Gastrocnemius medialis (tissue), 4 donors: ENCODE results near the gene AMZ1. TPM values are rescaled to one million over a fixed set of nuclear protein-coding genes. Genes with fewer than 3 reads are reported as not detected.

ENCODE experiments used
- ATAC-seq, 2 donors: fragments of 150-250 bp; one replicate each; pipeline ENCODE4 v1.9.1; 2016
- DNase-seq, 2 donors: peaks; one replicate each; pipeline ENCODE4 v3.0.0-alpha.2; 2019
- H3K27ac ChIP-seq, 4 donors: fragments of 200-600 bp; sonication (generic); 1 replicate in 1 of 4; 2 replicates in 3 of 4; pipeline ENCODE4 v1.5.1; 2016 to 2018; ENCODE audit warnings: mild to moderate bottlenecking in 2 of 4, moderate library complexity in 1 of 4
- H3K27me3 ChIP-seq, 3 donors: fragments of 200-600 bp; sonication (generic) in 2 of 3; 1 replicate in 1 of 3; 2 replicates in 2 of 3; pipeline versions ENCODE4 v1.5.1 to v1.6.0; 2016 to 2019; ENCODE audit warnings: mild to moderate bottlenecking in 1 of 3, moderate library complexity in 1 of 3
- H3K36me3 ChIP-seq, 2 donors: fragments of 200-600 bp; sonication (generic) in 1 of 2; one replicate each; pipeline ENCODE4 v1.5.1; 2017 to 2018
- H3K4me1 ChIP-seq, 2 donors: fragments of 200-600 bp; sonication (generic) in 1 of 2; one replicate each; pipeline ENCODE4 v1.5.1; 2016 to 2017; ENCODE audit warnings: mild to moderate bottlenecking in 2 of 2
- H3K4me3 ChIP-seq, 4 donors: fragments of 200-600 bp; sonication (generic) in 3 of 4; 1 replicate in 1 of 4; 2 replicates in 3 of 4; pipeline ENCODE4 v1.5.1; 2016 to 2019; ENCODE audit warnings: mild to moderate bottlenecking in 2 of 4
- H3K9me3 ChIP-seq, 3 donors: fragments of 200-600 bp; sonication (generic) in 2 of 3; 1 replicate in 1 of 3; 2 replicates in 2 of 3; pipeline ENCODE4 v1.5.1; 2016 to 2019
- CTCF ChIP-seq, 5 experiments: fragments of 450-650 bp in 3 of 5; fragments of 200-600 bp in 2 of 5; sonication (generic) in 2 of 5; IDR thresholded peaks in 4 of 5; conservative IDR thresholded peaks in 1 of 5; 1 replicate in 4 of 5; 2 replicates in 1 of 5; pipeline ENCODE4 v1.5.1; 2016 to 2019; ENCODE audit warnings: antibody characterized with exemption in 5 of 5, mild to moderate bottlenecking in 3 of 5, moderate library complexity in 3 of 5
- POLR2A ChIP-seq, 2 donors: fragments of 450-650 bp; IDR thresholded peaks; one replicate each; pipeline ENCODE4 v1.6.1; 2017; ENCODE audit warnings: antibody characterized with exemption in 2 of 2, mild to moderate bottlenecking in 2 of 2, moderate library complexity in 2 of 2
- in situ Hi-C, 4 donors: fragments of 200-750 bp; cut with MboI; loops; one replicate each; pipeline versions ENCODE4 v1.15.0 to v1.8.0; 2017; ENCODE audit warnings: low sequenced_read_pairs in 4 of 4
- intact Hi-C: fragments of 100-400 bp; cut with DNase I; formaldehyde crosslinking; loops from one replicate; pipeline ENCODE4 v1.15.1; 2023; ENCODE audit warnings: low total_unique reads
- total RNA-seq, 4 donors: library from RNA; depleted of rRNA; stranded (reverse); fragments of >200 nt; gene quantifications; one replicate each; pipeline versions ENCODE4 v1.1.0 to v1.2.3, GENCODE V29; 2016

Gene AMZ1
- total RNA-seq, 4 donors from 2014 or later: not detected

- Histone ChIP-seq H3K36me3 (no peaks in the 10 kb centered on the region), H3K27me3 (no peaks in the 10 kb centered on the region), H3K4me3 (no peak overlapping the region), H3K27ac (no peak overlapping the region), H3K4me1 (peaks cover 21 to 24% of the 10 kb centered on the region in 2 donors), H3K9me3 (no peaks in the 10 kb centered on the region)
- in situ Hi-C loops (no loop called here), intact Hi-C loops (no loop called here)
- TF ChIP-seq CTCF (IDR thresholded peaks at IDR 0.05 in 4 of 5, conservative IDR thresholded peaks at IDR 0.05 in 1 of 5) (no peak), POLR2A (IDR thresholded peaks at IDR 0.05) (no peak)
- DNase-seq: no peak
- ATAC-seq: no peak
Measured at GRCh38 chr7:2644220-2644561, 43.8 kb upstream of the AMZ1 start.

- ATAC-seq: no peak
- H3K9me3 ChIP-seq: no peaks in the 10 kb centered on the region
- no peaks in the 10 kb centered on the region for H3K36me3 ChIP-seq
- no peak overlapping the region for H3K4me3 ChIP-seq
- no peak overlapping the region for H3K27ac ChIP-seq
- no peak for DNase-seq
- H3K27me3 ChIP-seq: no peaks in the 10 kb centered on the region
- TF ChIP-seq POLR2A (IDR thresholded peaks at IDR 0.05) (no peak), CTCF (IDR thresholded peaks at IDR 0.05 in 4 of 5, conservative IDR thresholded peaks at IDR 0.05 in 1 of 5) (no peak)
- intact Hi-C loops: no loop called here
- in situ Hi-C loops: no loop called here
- H3K4me1 ChIP-seq: peaks cover 17 to 20% of the 10 kb centered on the region in 2 donors
Measured at GRCh38 chr7:2644562-2645273, 43.3 kb upstream of the AMZ1 start.

DNA sequence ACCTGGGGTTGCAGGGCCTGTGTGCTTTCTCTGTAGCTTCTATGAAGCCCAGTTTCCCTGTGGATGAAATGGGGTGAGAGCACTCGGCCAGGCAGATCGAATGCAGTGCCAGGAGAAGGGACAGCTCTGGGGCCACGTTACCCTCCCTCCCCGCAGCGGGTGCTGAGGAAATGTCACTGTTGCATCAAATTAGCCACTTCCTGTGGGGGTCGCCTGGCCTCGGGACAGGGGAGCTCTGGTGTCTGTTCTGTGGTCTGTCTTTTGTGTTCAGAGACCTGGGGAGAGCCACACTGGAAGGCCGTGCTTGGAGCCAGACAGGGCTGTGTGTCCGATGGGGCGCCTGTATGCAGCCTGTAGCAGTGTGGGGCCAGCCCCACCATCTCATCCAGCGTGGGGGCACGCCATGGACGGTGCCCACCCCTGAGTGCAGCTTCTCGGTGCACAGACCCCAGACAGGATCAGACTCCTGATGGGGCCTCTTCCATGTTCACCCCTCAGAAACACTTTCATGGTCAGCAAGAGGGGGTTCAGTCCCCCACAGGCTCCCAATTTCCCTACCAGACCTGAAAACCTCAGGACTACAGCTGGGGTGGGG, 42.6 kb upstream of the AMZ1 start:
- DNase-seq: no peak
- H3K4me1 ChIP-seq: peaks cover 17 to 19% of the 10 kb centered on the region in 2 donors

GRCh38 chr7:2646336-2646679, 41.7 kb upstream of the AMZ1 start:
- no peak for TF ChIP-seq POLR2A (IDR thresholded peaks at IDR 0.05)
- no peak for TF ChIP-seq CTCF (IDR thresholded peaks at IDR 0.05 in 4 of 5, conservative IDR thresholded peaks at IDR 0.05 in 1 of 5)
- in situ Hi-C loops (no loop called here), intact Hi-C loops (no loop called here)
- no peak for DNase-seq
- H3K4me1 ChIP-seq: peaks cover 9 to 10% of the 10 kb centered on the region in 2 donors
- H3K4me3 ChIP-seq: no peak overlapping the region
- ATAC-seq: no peak
- H3K27me3 ChIP-seq: no peaks in the 10 kb centered on the region
- no peaks in the 10 kb centered on the region for H3K36me3 ChIP-seq
- H3K9me3 ChIP-seq: no peaks in the 10 kb centered on the region
- H3K27ac ChIP-seq: no peak overlapping the region

More for the DNA sequence above, 42.6 kb upstream of the AMZ1 start:
- no peak for ATAC-seq
- intact Hi-C loops (no loop called here), in situ Hi-C loops (no loop called here)
- H3K36me3 ChIP-seq: no peaks in the 10 kb centered on the region
- no peak overlapping the region for H3K27ac ChIP-seq
- no peak overlapping the region for H3K4me3 ChIP-seq
- no peaks in the 10 kb centered on the region for H3K9me3 ChIP-seq
- TF ChIP-seq CTCF (IDR thresholded peaks at IDR 0.05 in 4 of 5, conservative IDR thresholded peaks at IDR 0.05 in 1 of 5): no peak
- TF ChIP-seq POLR2A (IDR thresholded peaks at IDR 0.05): no peak
- H3K27me3 ChIP-seq: no peaks in the 10 kb centered on the region
